Lower leg skin (tissue), 3 donors: ENCODE data around the gene TSPOAP1.

ENCODE experiments used
- CTCF ChIP-seq, 3 donors: fragments of 450-650 bp; IDR thresholded peaks; one replicate each; pipeline ENCODE4 v1.5.1; 2016; ENCODE audit warnings: antibody characterized with exemption in 3 of 3, mild to moderate bottlenecking in 3 of 3, moderate library complexity in 2 of 3
- POLR2A ChIP-seq, 2 donors: fragments of 450-650 bp; IDR thresholded peaks; one replicate each; pipeline ENCODE4 v1.6.1; 2016 to 2017; ENCODE audit warnings: antibody characterized with exemption in 2 of 2, mild to moderate bottlenecking in 1 of 2, moderate library complexity in 1 of 2

GRCh38 chr17:58308985-58309917 lies 19.3 kb downstream of the TSPOAP1 start:
- TF ChIP-seq CTCF (IDR thresholded peaks at IDR 0.05) = no peak
- TF ChIP-seq POLR2A (IDR thresholded peaks at IDR 0.05) = no peak
